ENCODE results near the gene ZFYVE26.
"Not testable (repeated sequence)": the region's sequence is repeated elsewhere in the genome, so short reads cannot be mapped to it uniquely, and the experiment has no call there.

The ZFYVE26 gene

DNA sequence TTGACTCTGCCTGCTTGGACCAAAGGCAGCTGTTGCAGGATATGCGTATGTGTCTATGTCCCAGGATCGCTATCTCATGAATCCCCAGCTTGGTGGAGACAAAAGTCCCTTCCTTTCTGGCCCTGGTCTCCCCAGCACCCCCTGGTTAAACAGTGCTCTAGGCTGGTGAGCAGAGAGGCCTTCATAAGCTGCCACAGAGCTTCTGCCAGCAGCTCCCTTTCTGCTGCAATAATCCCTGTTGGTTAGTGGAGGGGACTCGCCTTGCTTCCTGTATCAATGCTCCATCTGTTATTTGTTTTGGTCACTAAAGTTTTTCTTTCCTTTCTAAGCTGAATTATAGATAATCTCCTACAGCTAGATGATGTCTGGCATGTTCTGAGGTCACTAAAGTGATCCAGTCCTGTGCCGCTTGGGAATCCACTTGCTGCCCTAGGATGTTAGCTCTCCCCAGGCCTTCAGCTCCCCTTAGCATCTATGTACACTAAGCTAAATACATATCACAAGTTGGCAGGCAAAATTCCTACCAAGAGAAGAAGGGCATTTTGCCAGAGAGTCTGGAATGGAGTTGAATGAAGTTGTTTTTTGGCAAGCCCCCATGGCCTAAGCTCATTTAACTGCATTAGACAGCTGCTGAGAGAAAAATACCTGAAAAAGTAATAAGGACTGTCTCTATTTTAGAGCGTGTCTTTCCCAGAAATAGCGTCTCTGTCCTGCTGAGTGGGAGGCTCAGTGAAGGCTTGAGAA, 66.9 kb downstream of the ZFYVE26 start:
- DNase-seq = no peak

- DNase-seq = no peak
Observed at GRCh38 chr14:67748312-67748711, 68.1 kb downstream of the ZFYVE26 start.

DNA sequence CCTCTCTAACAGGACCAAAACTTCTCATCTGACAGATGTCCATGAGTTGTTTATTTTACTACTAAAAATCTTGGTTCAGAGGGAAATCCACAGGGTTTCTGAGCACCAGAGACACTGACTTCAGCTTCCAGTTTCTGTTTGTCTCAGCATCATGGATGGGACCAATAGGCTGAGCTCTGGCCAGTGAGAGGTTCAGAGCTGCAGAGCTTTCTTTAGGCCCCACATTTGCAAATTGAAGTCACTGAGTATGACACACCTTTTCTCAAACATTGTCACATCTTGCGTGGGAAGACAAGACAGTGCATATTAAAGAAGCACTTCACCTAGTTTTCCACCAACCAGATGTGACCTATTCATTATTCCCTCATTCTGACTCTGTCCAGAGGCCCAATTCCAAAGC, 69.5 kb downstream of the ZFYVE26 start:
- DNase-seq = no peak

DNA sequence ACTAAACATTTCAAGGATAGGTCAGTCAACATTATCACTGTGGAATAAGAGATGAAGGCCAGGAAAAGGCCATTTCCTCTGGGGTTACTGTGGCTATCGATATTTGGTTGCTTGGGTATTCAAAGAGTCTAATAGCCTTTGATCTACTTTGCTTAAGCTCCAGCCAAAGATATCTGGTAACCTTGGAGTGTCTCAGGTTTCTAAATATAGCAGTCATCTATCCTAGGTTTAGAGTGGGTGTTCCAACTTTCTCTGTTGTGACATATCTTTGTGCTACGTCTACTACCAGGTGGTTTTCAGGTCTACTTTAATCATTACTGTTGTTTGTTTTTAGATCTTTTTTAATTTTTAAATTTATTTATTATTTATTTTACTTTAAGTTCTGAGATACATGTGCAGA, 72.3 kb downstream of the ZFYVE26 start:
- no peak for DNase-seq

DNA sequence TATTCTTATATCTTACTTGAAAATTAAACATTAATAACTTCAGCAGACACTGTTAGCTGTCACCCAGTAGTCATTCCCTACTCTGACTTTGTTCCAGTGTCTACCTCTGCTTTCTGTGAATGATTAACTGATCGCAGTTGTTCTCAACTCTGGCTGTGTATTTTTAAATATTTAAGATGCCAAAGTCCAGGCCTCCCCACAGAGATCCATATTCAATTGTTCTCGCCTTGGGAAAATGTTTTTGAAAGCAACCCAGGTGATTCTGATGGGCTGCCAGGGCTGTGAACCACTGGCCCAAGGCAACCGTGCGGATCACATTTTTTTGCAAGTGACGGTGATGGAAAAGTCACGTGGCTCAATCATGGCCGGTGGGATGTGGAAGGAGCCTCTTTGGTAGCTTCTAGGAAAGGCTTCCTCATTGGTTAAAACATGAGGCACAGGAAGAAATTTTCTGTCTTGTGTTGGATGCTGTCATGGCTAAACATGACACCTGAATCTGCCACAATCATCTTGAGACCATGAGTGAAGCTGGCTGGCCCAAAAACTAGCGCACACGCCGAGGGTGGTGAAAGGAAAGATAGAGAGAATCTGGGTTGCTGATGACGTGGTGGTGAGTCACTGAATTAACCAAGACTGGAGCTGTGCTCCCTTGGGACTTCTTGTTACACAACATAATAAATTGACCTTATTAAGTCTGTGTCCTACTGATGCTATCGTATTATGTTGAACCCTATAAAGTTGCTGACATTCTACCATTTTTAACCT, 77.5 kb downstream of the ZFYVE26 start:
- no peak for DNase-seq

DNA sequence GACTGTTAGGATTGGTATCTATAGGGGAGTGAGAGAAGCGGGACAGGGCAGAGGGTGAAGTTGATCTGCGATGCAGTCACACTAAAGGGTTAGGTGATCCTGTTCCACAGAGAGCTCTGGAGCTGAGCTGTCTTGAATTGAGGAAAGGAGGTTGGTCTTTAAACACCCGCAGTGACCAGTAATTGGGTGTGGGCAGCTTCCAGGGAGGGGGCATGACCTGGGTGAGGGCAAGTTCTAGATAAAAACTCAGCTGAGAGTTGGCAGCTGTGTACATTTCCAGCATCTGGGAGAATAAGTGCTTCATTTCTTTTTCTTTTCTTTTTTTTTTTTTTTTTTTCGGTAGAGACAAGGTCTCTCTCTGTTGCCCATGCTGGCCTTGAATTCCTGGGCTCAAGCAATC, 79.6 kb downstream of the ZFYVE26 start:
- no peak for DNase-seq

DNA sequence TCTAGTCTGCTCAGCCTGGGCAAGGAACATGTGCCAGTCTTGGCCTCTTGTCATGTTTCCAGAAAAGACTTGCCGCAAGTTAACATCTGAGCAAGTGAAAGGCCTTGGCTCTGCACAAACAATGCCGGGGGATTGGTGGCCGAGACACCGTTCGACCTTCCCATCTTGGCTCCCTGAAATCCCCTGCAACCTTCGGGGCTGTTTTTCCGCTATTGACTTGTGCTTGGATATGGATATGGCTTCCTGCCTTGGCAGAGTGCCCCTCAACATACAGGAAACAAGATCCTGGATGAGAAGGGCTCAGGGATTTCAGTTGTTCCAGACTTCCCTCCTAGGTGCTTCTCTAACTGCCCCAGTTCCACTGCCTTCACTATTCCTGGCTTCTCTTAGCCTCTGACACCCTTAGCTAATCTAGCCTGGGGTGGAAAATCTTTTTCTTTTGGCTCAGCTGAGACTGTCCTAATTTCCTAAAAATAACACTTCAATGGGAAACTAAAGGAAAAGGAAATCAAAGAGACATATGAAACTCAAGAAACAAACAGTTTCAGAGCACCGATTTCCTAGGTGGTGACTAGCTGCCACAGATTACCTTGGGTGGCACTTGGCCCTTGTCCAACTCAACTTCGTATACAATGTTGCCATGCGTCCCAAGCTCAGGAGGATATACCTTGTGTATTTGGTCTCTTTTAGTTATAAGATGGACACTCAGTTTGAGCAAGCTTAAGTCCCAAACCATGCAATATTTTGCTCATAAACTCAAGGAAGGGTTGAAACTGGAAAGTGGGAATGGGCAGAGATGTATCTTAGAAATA, 80.8 kb downstream of the ZFYVE26 start:
- no peak for DNase-seq

- no peak for DNase-seq
Observed at GRCh38 chr14:67734675-67735074, 81.7 kb downstream of the ZFYVE26 start.

DNA sequence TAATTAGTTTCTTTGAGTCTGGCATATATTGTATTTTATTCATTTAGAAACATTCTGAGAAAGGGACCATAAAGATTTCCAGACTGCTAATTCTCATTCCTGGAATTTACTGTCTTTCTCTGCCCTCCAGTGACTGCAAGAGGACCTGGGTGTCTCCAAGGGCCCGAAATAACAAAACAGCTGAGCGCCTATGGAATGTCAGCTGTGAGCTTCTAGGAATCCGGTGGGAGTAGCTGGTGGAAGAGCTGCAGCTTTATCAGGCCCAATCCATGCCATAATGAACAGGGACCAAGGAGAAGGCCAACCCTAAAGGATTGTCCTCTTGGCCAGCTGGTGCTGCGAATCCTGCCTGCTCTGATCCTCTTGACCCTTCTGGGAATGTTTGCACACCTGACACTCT, 82.8 kb downstream of the ZFYVE26 start:
- DNase-seq = no peak

DNA sequence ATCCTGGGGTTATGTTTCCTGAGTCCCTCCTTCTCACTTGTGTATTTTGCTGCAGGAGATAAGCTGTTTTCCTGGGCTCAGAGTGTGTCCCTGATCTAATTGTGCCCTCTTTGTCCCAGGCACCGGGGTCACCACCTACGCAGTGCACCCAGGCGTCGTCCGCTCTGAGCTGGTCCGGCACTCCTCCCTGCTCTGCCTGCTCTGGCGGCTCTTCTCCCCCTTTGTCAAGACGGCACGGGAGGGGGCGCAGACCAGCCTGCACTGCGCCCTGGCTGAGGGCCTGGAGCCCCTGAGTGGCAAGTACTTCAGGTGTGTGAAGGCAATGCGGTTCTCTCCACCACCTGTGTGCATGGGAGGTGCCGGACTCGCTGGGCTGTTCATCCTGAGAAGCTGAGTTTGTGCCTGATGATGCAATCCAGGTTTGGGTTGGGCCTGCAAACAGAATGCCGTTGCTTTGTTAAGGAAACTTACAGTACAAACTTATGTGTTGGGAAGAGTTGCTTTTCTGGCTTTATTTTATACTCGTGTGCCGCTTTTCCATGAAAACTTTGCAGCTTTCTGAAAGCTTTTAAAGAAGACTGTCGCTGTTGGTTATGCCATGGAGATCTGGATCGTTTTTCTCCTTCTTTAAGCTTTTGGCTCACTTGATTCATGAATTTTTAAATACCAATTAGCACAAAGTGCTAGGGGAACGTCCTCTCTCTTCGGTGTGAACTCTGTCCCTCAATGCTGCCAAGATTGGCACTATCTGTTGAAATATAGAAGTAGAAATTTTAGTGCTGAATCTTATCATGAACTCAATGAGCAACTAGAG, 87.1 kb downstream of the ZFYVE26 start:
- no peak for DNase-seq

GRCh38 chr14:67728258-67728657, 88.1 kb downstream of the ZFYVE26 start:
- DNase-seq = no peak

GRCh38 chr14:67727361-67727760, 89.0 kb downstream of the ZFYVE26 start:
- DNase-seq = no peak

- DNase-seq = no peak
Observed at GRCh38 chr14:67725171-67725570, 91.2 kb downstream of the ZFYVE26 start.

DNA sequence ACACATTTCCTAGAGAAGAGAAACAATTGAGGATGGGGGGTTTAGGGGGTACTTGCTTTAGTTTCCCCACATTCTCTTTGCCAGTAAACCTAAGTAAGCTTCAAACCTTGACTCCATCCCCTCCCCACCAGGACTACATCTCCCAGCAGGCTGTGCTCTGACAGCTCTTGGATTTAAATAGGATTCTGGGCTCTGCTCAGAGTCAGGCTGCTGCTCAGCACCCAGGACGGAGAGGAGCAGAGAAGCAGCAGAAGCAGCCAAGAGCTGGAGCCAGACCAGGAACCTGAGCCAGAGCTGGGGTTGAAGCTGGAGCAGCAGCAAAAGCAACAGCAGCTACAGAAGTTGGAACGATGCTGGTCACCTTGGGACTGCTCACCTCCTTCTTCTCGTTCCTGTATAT, 94.1 kb downstream of the ZFYVE26 start:
- DNase-seq = no peak

GRCh38 chr14:67721875-67722274, 94.5 kb downstream of the ZFYVE26 start:
- DNase-seq = no peak

GRCh38 chr14:67719866-67720265, 96.5 kb downstream of the ZFYVE26 start:
- no peak for DNase-seq

GRCh38 chr14:67719385-67719784, 97.0 kb downstream of the ZFYVE26 start:
- DNase-seq = not testable (repeated sequence)

GRCh38 chr14:67718265-67718664, 98.1 kb downstream of the ZFYVE26 start:
- no peak for DNase-seq

- DNase-seq = no peak
Observed at GRCh38 chr14:67717048-67717447, 99.3 kb downstream of the ZFYVE26 start.

GRCh38 chr14:67710209-67710608, 106.2 kb downstream of the ZFYVE26 start:
- DNase-seq = no peak

GRCh38 chr14:67709796-67710195, 106.6 kb downstream of the ZFYVE26 start:
- DNase-seq = not testable (repeated sequence)

- not testable (repeated sequence) for DNase-seq
Observed at GRCh38 chr14:67709346-67709745, 107.0 kb downstream of the ZFYVE26 start.

DNA sequence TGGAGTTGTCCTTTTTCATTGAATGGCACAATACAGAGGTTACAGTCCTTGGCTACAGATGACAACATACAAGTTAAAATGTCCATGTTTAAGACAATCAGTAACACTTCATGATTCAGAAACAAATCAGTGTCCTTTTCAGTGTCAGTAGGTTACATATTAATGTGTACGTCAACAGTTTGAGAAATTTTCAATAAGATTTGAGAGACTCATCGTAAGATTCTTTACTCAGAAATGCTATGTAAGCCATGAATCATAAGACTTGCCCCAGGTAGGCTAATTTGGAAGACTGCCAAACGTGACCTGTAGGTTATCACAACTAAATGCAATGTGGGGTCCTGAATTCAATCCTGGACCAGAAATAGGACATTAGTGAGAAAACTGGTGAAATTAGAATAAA, 111.2 kb downstream of the ZFYVE26 start:
- no peak for DNase-seq

All from activated gamma-delta T cell (primary cell).